ENCODE data around the gene TSC2. TPM values are rescaled to one million over a fixed set of nuclear protein-coding genes. Genes with fewer than 3 reads are reported as not detected.
"Not testable (repeated sequence)": the region's sequence is repeated elsewhere in the genome, so short reads cannot be mapped to it uniquely, and the experiment has no call there.

TSC2 gene
- total RNA-seq, 1 donor from 2014 or later, result 178 TPM

DNA sequence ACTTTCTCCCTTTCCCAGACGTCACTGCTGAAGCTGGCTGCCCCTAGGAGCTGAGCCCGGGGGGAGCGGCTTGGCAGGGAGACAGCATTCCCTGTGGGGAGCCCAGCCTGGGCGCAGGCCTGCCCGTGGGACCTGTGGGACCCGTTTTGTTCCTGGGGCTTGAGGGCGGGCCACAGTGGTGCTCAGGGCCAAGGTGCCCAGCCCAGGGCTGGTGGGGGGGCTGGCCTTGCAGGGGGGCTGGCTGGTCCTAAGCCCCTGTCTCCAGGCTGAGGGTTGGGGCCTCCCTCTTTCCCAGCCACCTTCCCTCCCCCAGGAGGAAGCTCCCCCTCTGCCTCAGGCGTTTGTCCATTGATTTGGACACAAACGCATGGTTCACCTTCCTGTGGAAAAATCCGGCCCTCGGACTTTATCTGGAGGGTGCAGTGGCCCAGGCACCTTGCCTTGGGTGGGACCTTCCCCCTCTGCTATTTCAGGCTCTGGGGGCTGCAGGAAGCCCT is 16.7 kb upstream of the TSC2 start:
- no peak for DNase-seq (ENCODE audit: low spot score)

DNA sequence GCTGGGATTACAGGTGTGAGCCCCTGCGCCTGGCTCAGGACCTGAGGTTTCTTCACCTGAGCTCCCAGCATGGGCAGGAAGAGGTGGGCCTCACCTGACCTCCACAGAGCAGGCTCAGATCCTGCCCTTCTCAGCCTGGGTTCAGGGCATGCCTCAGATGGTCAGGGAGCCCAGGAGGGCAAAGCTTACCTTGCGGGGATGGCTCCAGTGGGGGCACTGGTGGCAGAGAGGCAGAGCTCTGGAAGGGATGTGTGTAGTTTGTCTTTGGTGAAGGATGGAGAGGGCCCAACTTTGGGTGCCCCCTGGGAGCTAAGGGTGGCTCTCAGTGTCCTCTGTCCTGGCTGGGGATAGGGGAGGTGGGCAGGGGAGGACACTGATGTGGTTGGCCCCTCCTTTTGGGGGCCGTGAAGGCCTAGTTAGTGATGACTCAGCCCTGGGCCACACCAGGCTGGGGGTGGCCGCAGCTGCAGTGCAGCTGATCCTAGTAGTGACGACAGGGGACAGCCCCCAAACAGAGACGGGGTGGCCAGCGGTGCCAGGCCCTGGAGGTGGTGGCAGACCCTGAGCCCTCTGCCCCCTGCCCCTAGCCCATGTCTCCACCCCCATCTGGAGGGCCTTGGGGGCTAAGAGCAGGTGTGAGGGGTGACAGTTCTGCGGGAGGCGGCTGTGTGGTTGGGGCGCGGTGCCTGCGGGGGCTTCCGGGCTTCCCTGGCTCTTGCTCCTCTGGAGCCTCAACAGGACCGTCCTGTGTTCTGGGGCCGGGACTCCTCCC is 15.3 kb upstream of the TSC2 start:
- DNase-seq (ENCODE audit: low spot score), result no peak

DNA sequence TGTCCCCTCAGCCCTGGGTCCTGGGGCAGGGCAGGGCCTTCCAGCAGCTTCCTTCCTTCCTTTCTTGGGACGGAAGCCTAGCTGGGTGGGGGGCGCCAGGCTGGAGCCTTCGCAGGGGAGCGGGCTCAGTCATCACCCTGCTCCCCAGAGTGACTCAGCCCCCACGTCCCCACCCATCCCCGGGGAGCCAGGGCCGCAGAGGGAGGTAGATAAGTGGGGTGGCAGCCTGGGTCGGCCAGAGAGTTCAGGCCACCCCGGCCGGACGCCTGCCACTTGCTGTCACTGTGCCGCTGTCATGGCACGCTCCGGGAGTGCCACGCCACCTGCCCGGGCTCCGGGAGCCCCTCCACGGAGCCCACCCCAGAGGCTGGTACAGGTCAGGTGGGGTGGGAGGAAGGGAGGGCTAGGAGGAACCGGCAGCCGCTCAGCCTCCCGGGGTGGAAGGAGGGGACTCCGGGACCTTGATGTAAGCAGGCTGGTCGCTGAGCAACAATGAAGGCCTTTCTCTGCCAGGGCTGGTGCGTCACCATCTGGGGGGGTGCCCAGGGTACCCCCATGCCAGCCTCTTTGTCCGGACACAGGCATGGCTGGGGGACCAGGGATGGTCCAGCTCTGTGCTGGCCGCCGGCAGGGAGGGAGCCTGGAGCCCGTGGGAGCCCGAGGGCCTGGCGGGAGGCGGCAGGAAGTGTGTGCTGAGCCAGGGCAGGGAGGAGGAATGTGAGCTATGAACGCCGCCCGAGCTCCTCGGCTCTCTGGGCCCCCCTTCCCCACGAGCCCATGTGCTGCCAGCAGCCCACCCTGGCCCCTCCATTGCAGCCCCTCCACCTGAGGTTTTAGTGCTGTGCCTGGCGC is 14.5 kb upstream of the TSC2 start:
- no peak for DNase-seq (ENCODE audit: low spot score)

DNA sequence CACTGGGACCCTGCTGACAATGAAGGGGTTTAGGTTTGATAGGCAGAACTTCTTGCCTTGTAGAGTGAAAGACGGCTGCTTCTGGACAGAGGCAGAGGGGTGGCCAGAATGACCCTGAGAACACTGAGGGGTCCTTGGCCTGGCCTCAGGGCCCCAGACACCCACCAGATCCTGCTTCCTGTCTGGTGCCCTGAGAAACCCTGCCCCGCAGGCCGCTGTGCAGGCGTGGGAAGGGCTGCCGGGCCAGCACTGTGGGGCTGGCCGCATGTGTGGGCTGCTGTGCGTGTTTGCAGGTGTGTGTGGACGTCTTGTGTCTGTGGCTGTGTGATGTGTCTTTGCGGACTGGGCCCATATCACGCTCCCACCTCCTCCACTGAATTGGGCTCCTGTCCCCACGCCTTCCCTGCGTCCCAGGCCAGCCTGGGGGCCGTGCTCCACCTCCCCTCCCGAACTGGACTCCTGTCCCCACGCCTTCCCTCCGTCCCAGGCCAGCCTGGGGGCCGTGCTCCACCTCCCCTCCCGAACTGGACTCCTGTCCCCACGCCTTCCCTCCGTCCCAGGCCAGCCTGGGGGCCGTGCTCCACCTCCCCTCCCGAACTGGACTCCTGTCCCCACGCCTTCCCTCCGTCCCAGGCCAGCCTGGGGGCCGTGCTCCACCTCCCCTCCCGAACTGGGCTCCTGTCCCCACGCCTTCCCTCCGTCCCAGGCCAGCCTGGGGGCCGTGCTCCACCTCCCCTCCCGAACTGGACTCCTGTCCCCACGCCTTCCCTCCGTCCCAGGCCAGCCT is 13.7 kb upstream of the TSC2 start:
- not testable (repeated sequence) for DNase-seq (ENCODE audit: low spot score)

DNA sequence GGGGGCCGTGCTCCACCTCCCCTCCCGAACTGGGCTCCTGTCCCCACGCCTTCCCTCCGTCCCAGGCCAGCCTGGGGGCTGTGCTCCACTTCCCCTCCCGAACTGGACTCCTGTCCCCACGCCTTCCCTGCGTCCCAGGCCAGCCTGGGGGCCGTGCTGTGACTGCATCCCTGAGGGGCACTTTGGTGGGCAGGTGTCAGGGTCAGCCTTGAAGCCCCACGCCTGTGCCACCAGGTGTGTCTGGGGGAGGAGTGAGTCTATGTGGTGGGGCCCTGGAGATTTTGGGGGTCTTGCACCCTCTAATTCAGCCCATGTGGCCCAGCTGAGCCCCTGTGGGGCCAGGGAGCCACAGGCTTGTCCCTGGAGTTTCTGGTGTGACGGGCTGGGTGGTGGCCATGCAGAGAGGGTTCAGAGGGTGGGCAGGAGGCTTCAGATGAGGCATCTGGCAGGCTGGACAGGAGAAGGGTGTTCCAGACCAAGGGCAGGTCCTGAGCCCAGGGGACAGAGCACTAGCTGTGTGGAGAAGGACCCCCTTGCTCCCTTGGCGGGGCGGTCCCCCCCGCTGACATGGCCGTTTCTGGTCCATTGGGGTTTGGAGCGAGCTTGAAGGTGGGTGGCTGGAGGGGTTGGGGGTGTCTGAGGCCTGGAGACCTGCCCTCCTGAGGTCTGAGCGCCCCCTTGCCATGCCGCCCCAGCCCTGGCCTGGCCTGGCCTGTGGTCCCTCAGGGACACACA is 12.9 kb upstream of the TSC2 start:
- no peak for DNase-seq (ENCODE audit: low spot score)

DNA sequence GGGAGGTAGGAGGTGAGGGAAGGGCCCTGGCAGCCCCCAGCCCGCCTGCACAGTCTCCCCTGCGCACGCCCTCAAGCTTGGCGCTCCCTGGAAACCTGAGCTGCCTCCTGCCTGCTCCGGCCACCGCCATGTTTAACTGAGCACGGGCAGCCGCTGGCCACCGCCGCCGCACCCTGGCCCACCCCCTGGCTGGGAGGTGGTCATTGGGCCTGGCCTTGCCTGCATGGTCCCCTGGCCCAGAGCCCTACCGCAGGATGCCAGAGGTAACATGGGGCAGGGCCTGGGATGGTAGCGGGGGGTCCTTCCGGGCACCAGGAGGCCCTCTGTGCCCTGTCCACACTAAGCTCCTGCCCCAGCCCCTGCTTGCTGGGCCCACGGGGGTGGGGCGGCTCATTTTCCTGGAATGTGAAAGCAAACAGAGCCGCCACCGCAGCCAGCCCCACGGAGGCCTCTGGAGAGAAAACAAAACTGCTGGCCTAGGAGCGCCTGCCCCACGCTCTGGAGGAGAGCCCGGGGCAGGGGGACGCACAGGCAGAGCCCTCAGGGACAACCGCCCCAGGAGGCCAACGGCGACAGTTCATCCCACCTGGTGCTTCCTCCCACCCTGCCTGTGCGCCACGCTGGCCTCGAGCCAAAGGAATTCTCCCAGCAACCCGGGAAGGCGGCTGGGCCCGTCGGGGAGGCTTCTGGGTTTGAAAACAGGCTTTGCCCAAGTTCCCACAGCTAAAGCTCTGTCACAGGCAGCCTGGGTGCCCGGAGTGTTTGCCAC is 12.2 kb upstream of the TSC2 start:
- DNase-seq (ENCODE audit: low spot score), result no peak

DNA sequence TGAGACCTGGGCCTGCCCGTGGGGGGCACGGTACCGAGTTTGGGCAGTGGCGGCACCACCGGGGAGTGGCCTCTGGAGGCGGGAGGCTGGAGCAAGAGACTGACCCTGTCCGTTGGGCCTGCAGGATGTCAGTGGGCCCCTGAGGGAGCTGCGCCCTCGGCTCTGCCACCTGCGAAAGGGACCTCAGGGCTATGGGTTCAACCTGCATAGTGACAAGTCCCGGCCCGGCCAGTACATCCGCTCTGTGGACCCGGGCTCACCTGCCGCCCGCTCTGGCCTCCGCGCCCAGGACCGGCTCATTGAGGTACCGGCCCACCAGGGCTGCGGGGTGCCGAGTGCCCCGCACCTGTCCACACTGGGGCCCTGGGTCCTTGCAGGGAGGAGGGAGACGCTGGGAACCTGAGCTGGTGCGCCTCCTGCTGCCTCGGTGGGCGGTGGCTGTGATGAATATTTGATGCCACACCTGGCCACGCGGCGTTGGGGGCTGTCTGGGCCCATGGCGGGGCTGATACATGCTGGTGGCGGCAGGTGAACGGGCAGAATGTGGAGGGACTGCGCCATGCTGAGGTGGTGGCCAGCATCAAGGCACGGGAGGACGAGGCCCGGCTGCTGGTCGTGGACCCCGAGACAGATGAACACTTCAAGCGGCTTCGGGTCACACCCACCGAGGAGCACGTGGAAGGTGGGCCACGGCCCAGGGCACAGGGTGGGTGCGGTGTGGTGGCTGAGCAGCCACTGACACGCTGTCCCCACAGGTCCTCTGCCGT is 11.4 kb upstream of the TSC2 start:
- no peak for DNase-seq (ENCODE audit: low spot score)

DNA sequence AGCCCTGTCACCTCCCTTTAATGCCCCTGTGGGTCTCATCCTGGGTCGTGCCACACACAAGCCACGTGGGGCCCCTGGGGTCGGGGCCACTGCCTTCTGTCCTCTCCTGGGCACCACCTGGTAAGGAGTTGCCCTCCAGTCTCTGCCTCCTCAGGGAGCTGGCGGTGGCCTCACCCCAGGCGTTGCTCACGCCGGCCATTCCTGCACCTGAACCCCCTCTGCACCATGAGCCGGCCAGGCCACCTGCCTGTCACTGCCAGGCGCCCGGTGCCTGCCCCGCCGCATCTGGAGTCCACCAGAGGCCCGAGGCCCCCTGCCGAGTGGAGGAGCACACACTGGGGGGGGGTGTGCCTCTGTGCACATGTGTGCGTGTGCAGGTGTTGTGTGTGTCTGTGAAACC is 10.7 kb upstream of the TSC2 start:
- no peak for DNase-seq (ENCODE audit: low spot score)

DNA sequence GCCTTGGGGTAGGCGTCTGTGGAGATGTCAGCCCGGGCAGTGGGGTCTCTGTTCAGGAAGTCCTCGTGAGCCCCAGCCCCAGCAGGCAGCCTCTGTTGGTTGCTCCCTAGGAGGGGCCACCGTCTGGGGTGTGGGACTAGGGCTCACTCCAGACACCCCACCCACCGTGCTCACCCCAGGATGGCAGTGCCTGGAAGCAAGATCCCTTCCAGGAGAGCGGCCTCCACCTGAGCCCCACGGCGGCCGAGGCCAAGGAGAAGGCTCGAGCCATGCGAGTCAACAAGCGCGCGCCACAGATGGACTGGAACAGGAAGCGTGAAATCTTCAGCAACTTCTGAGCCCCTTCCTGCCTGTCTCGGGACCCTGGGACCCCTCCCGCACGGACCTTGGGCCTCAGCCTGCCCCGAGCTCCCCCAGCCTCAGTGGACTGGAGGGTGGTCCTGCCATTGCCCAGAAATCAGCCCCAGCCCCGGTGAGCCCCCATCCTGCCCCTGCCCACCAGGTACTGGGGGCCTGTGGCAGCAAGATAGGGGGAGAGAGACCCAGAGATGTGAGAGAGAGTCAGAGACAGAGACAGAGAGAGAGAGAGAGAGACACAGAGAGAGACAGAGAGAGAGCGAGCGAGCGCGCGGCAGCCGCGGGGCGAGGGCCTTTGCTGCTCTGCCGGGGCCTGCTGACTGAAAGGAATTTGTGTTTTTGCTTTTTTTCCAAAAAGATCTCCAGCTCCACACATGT is 10.0 kb upstream of the TSC2 start:
- DNase-seq (ENCODE audit: low spot score), result no peak

DNA sequence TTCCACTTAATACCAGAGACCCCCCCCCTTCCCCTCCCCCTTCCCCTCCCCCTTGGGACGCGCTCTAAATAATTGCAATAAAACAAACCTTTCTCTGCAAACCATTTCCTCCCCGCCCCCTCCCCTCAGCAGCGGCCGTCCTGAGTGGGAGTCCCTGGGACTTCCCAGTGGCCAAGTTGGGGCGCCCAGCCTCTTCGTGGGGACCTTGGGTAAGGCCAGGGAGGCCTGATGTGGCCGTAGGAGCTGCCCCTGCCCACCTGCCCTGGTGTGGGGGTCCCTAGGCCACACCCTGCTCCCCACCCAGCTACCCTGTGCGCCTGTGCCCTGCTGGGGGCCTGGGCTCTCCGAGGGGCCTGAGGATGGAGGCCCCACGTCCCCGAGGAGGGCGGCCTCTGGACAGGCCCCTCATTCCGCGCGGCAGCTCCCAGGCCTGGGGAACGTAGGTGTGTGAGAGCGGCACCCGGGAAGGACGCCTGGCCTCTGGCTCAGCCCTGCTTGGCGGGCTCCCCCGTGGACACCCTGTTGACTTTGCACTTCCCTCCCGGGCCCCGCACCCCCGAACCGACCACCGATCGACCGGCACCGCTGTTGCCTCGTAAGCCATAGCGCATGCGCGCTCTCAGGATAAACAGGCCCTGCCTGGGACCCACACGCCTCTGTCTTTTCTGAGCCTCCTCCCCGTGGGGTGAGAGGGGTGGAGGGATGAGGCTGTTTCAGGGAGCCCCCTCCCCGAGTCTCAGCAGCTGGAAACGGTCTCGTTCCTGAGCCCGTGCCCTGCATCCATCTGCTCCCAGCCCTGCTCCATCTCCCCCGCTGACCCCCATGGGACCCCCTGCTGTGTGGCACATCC is 9.2 kb upstream of the TSC2 start:
- no peak for DNase-seq (ENCODE audit: low spot score)

DNA sequence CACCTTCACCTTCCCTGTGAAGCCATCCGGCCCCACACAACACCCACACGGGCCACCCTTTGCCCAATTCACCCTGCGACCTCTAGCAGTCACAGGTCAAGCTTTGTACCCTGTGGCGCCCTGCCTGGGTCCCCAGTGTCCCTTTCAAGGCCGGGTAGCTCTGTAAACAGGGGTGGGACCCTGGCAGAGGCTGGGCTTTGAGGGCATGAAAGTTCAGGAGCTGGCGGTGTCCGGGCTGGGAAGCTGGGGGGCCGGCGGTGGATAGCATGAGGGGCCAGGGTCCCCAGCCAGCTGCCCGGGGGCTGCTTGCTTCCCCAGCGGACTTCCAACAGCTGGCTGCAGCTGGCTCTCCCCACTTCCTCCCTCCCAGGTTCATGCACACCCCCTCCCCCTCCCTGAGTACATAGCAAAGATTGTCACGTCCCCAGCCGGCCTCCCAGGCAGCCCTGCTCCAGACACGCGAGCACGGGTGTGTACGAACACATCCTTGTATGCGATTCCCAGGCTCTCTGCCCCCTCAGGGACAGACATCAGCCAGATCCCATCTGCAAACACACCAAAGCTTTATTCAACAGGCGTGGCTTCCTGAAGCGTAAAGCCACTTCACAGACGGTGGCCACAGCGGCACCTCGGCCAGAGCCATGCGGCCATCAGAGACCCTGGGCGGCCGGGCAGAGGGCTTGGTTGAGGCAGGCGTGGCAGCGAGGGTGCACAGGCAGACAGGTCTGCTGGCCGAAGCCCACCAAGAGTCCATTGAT is 8.3 kb upstream of the TSC2 start:
- peak; percentile 88 for DNase-seq (ENCODE audit: low spot score)

DNA sequence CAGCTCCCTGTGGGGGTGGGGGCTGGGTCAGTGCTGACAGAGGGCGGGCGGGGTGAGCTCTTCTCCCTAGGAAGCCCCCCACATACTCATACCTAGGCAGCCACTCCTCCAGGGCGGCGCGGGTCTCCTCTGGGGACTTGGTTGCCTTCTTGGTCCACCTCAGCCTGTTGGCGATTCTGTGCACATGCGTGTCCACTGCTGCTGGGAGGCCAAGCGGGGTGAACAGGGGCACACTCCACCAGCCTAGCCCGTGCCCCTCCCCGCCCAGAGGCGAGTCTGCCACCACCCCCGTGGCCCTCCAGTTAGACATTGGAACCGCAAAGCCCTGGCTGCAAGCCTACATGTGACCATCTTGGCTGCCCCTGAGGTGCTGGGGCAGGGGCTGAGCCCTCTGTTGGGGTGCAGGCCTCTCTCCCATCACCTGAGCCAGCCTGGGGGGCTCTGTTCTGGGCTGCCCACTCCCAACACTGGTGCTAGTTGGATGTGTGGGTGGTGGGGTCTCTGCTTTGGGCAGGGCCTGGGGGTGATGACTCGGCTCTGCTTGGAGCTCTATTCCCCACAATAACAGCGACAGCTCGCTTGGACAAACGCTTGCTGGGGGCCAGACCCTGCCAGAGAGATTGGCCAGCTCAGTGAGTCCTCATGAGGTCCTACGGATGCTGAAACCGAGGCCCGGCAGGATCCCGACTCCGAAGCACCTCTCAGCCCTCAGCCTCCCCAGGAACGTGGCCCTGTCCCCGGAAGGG is 7.6 kb upstream of the TSC2 start:
- DNase-seq (ENCODE audit: low spot score), result no peak

DNA sequence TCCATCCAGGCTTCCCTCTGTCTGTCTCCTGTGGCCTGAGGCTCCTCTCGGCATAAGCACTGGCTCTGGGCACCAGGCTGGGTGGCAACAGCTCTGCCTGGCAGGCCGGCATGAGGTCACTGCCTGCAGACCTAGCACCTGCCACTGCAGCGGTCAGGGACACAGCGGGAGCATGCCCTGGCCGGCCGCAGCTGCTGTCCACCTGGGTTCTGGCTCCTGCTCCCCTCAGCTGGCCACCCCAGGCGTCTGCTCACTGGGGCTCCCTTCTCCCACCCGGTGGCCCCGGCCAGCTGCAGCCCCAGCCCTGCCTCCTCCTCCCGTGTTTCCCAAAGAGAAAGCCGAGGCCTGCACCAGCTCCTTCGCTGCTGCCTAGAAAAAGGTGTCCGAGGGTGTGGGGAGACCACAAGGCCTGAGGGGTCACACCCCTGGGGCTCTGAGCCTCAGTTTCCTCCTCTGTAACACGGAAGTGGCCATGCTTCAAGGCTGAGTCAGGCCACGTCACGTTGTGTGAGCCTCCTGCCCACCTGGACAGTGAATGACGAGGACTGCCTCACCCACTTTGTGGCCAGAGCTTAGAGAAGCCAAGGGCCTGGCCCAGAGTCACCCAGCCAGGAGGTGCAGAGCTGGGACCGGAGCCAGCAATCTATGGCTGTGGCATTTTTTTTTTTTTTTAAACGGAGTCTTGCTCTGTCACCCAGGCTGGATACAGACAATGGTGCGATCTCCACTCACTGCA is 6.8 kb upstream of the TSC2 start:
- DNase-seq (ENCODE audit: low spot score), result no peak

DNA sequence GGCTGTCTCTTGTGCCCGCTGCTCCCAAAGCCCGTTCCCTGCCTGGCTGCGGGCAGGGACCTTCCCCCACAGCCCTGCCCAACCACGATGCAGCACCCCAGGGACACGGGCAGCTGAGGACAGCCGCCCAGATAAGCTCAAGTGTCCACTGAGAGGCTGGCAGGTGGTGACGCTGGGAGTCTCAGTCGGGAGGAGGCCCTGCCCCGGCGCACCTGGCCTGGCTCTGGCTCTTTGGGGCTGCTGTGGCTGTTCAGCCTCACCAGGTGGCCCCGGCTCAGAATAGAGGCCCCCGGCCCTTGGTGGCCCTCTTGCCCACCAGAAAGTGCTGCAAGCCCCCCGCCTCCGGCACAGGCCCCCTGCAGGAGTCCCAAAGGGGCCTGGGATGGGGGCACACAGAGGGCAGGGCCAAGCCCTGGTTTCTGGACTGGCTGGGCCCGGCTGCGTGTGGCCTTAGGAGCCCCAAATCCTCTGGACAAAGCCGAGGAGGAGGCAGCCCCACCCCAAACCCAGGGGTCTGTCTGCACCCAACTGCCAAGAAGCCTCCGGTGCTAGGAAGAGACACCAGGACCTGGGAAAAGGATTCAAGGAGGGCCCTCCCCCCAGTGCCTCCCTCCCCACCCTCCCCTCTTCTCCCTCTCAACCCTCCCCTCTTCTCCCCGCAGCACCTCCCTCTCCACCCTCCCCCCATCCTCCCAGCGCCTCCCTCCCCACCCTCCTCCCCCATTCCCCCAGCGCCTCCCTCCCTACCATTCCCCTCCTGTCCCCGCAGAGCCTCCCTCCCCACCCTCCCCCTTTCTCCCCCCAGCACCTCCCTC is 5.4 kb upstream of the TSC2 start:
- DNase-seq (ENCODE audit: low spot score), result no peak

DNA sequence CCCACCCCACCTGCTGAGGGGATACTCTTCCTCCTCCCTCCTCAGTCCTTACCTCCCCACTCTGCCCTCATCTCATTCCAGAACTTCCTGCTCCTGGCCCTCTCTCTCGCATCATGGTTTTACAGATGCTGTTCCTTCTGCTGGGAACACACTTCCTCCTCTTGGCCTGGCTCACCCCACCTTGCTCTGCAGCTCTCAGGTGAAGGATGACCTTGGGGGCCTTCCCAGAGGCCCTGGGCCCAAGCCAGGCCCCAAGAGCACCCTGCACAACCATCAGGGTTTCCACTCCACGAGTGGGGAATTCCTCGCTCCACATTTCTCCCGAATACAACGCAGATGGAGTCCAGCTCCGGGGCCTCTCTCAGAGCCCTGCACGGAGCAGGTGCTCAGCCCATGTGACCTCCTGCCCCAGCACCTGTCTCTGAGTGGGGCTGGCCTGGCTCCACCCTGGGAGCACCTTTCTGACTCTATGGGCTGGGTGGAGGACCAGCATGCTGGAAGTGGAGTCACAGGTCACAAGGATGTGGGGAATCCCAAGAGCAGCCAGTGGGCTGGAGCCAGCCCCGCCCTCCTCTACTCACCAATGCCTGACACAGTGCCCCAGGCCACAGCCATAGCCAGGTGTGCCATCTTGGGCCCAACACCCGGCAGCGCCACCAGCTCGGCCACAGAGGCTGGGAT is 4.7 kb upstream of the TSC2 start:
- no peak for DNase-seq (ENCODE audit: low spot score)
